ENCODE results near the gene EAPP.
A peak's percentile ranks its signal among the peaks of the same experiment; 100 is the strongest.

EAPP gene

DNA sequence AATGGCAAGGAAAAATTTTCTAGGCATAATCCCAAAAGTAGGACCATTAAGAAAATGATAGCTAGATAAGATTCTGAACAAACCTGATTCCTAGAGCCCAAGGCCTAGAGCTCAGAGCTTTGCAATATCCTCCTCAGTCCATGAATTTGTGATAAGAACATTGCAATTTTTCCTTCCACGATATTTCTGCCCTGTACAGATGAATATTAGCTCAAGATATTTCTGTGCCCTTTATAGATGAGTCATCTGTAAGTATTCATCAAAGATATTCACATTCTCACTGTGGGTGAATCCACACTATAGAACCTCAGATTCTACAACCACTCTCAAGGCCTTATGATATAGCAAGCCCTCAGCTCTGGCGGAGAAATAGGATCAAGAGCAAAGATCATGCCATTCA lies 37.5 kb downstream of the EAPP start:
- H3K4me1 ChIP-seq (ENCODE audit: insufficient read depth, insufficient read length): no peaks in the 10 kb centered on the region
- DNase-seq (ENCODE audit: low read depth, low spot score): no peak
- no peak overlapping the region for H3K4me3 ChIP-seq (ENCODE audit: insufficient read length, low read depth)
- no peaks in the 10 kb centered on the region for H3K9me3 ChIP-seq (ENCODE audit: insufficient read depth, low read length)
- no peaks in the 10 kb centered on the region for H3K27me3 ChIP-seq (ENCODE audit: insufficient read depth, insufficient read length)
- TF ChIP-seq ZNF274 (IDR thresholded peaks at IDR 0.05; ENCODE audit: low read depth, low read length): no peak
- no peak for TF ChIP-seq YY1 (IDR thresholded peaks at IDR 0.05; ENCODE audit: insufficient read depth, insufficient read length)
- no peak for TF ChIP-seq SUZ12 (IDR thresholded peaks at IDR 0.05; ENCODE audit: extremely low read depth, insufficient read depth, insufficient read length)
- H3K9ac ChIP-seq (ENCODE audit: insufficient read length, low read depth): no peak overlapping the region
- H3K36me3 ChIP-seq (ENCODE audit: insufficient read depth, insufficient read length, low read length): no peaks in the 10 kb centered on the region

GRCh38 chr14:34501004-34501580 lies 38.4 kb downstream of the EAPP start:
- H3K4me1 ChIP-seq (ENCODE audit: insufficient read depth, insufficient read length): no peaks in the 10 kb centered on the region
- no peak for DNase-seq (ENCODE audit: low read depth, low spot score)
- H3K27me3 ChIP-seq (ENCODE audit: insufficient read depth, insufficient read length): no peaks in the 10 kb centered on the region
- H3K36me3 ChIP-seq (ENCODE audit: insufficient read depth, insufficient read length, low read length): no peaks in the 10 kb centered on the region
- no peaks in the 10 kb centered on the region for H3K9me3 ChIP-seq (ENCODE audit: insufficient read depth, low read length)
- H3K4me3 ChIP-seq (ENCODE audit: insufficient read length, low read depth): no peak overlapping the region
- no peak overlapping the region for H3K9ac ChIP-seq (ENCODE audit: insufficient read length, low read depth)
- TF ChIP-seq SUZ12 (IDR thresholded peaks at IDR 0.05; ENCODE audit: extremely low read depth, insufficient read depth, insufficient read length): no peak
- TF ChIP-seq ZNF274 (IDR thresholded peaks at IDR 0.05; ENCODE audit: low read depth, low read length): no peak
- TF ChIP-seq YY1 (IDR thresholded peaks at IDR 0.05; ENCODE audit: insufficient read depth, insufficient read length): no peak

DNA sequence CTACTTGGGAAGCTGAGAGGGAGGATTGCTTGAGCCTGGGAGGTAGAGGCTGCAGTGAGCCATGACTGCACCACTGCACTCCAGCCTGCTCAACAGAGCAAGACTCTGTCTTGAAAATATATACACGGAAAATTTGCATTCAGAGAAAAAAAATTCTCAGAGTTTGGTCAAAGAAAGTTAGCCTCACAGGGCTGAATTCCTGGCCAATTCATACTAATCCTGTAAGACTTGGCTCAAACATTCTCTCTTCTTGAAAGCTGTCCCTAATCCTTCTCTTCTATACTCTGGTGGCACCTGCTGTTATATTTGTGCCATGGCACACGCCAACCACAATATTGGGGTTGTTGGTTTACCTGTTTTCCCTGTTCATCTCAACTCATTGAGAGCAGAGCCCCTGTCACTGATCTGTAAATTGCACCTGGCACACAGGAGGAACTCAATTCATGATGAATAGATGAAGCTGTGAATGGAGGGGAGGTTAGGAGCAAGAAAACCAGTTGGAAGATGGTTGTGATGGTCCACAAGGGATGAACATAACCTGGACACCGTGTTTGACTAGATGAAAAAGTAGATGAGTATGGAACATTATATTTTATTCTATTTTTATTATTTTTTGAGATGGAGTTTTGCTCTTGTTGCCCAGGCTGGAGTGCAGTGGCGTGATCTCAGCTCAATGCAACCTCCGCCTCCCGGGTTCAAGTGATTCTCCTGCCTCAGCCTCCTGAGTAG lies 40.7 kb downstream of the EAPP start:
- no peaks in the 10 kb centered on the region for H3K36me3 ChIP-seq (ENCODE audit: insufficient read depth, insufficient read length, low read length)
- TF ChIP-seq YY1 (IDR thresholded peaks at IDR 0.05; ENCODE audit: insufficient read depth, insufficient read length) (no peak), SUZ12 (IDR thresholded peaks at IDR 0.05; ENCODE audit: extremely low read depth, insufficient read depth, insufficient read length) (no peak), ZNF274 (IDR thresholded peaks at IDR 0.05; ENCODE audit: low read depth, low read length) (no peak)
- no peak for DNase-seq (ENCODE audit: low read depth, low spot score)
- no peak overlapping the region for H3K9ac ChIP-seq (ENCODE audit: insufficient read length, low read depth)
- H3K27me3 ChIP-seq (ENCODE audit: insufficient read depth, insufficient read length): no peaks in the 10 kb centered on the region
- no peak overlapping the region for H3K4me3 ChIP-seq (ENCODE audit: insufficient read length, low read depth)
- no peaks in the 10 kb centered on the region for H3K9me3 ChIP-seq (ENCODE audit: insufficient read depth, low read length)
- H3K4me1 ChIP-seq (ENCODE audit: insufficient read depth, insufficient read length): no peaks in the 10 kb centered on the region

- no peaks in the 10 kb centered on the region for H3K9me3 ChIP-seq (ENCODE audit: insufficient read depth, low read length)
- H3K4me1 ChIP-seq (ENCODE audit: insufficient read depth, insufficient read length): no peaks in the 10 kb centered on the region
- DNase-seq (ENCODE audit: low read depth, low spot score): peak; percentile 75
- no peak overlapping the region for H3K9ac ChIP-seq (ENCODE audit: insufficient read length, low read depth)
- no peaks in the 10 kb centered on the region for H3K27me3 ChIP-seq (ENCODE audit: insufficient read depth, insufficient read length)
- H3K4me3 ChIP-seq (ENCODE audit: insufficient read length, low read depth): no peak overlapping the region
- H3K36me3 ChIP-seq (ENCODE audit: insufficient read depth, insufficient read length, low read length): no peaks in the 10 kb centered on the region
- TF ChIP-seq ZNF274 (IDR thresholded peaks at IDR 0.05; ENCODE audit: low read depth, low read length) (no peak), SUZ12 (IDR thresholded peaks at IDR 0.05; ENCODE audit: extremely low read depth, insufficient read depth, insufficient read length) (no peak), YY1 (IDR thresholded peaks at IDR 0.05; ENCODE audit: insufficient read depth, insufficient read length) (no peak)
Measured at GRCh38 chr14:34496679-34497513, 42.6 kb downstream of the EAPP start.

- Histone ChIP-seq H3K27me3 (ENCODE audit: insufficient read depth, insufficient read length) (no peaks in the 10 kb centered on the region), H3K4me3 (ENCODE audit: insufficient read length, low read depth) (no peak overlapping the region), H3K9me3 (ENCODE audit: insufficient read depth, low read length) (no peaks in the 10 kb centered on the region), H3K9ac (ENCODE audit: insufficient read length, low read depth) (no peak overlapping the region), H3K4me1 (ENCODE audit: insufficient read depth, insufficient read length) (peaks cover 2% of the 10 kb centered on the region), H3K36me3 (ENCODE audit: insufficient read depth, insufficient read length, low read length) (no peaks in the 10 kb centered on the region)
- TF ChIP-seq YY1 (IDR thresholded peaks at IDR 0.05; ENCODE audit: insufficient read depth, insufficient read length) (no peak), SUZ12 (IDR thresholded peaks at IDR 0.05; ENCODE audit: extremely low read depth, insufficient read depth, insufficient read length) (no peak), ZNF274 (IDR thresholded peaks at IDR 0.05; ENCODE audit: low read depth, low read length) (no peak)
- no peak for DNase-seq (ENCODE audit: low read depth, low spot score)
Measured at GRCh38 chr14:34496007-34496678, 43.4 kb downstream of the EAPP start.

DNA sequence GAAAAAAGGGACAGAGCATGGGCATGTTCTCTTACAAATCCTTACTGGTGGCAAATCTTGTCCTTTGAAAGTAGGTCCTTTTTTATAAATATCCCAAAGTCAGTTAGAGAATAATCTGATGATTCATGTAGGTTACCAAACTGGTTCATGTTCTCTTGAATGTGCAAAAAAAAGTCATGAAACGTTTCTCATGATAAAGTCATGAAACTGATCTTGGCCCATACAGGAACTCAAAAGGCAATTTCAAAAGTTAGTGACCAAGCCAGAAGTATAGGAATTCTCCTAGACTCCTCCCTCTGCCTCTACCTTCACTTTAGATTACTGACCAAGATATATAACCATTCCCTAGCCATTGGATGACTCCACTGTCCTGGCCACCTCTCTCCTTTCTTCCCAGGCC lies 50.2 kb downstream of the EAPP start:
- TF ChIP-seq ZNF274 (IDR thresholded peaks at IDR 0.05; ENCODE audit: low read depth, low read length): no peak
- no peak for TF ChIP-seq YY1 (IDR thresholded peaks at IDR 0.05; ENCODE audit: insufficient read depth, insufficient read length)
- no peak for TF ChIP-seq SUZ12 (IDR thresholded peaks at IDR 0.05; ENCODE audit: extremely low read depth, insufficient read depth, insufficient read length)
- H3K4me3 ChIP-seq (ENCODE audit: insufficient read length, low read depth): no peak overlapping the region
- no peak for DNase-seq (ENCODE audit: low read depth, low spot score)

More for the DNA sequence above, 50.2 kb downstream of the EAPP start:
- Histone ChIP-seq H3K4me1 (ENCODE audit: insufficient read depth, insufficient read length) (peaks cover 2% of the 10 kb centered on the region), H3K9me3 (ENCODE audit: insufficient read depth, low read length) (no peaks in the 10 kb centered on the region), H3K27me3 (ENCODE audit: insufficient read depth, insufficient read length) (no peaks in the 10 kb centered on the region), H3K36me3 (ENCODE audit: insufficient read depth, insufficient read length, low read length) (no peaks in the 10 kb centered on the region), H3K9ac (ENCODE audit: insufficient read length, low read depth) (no peak overlapping the region)
